Transverse colon (tissue), 4 donors: ENCODE results near the gene RAB8B. TPM values are rescaled to one million over a fixed set of nuclear protein-coding genes. Genes with fewer than 3 reads are reported as not detected.

Experiments
- DNase-seq: peaks from one replicate; pipeline ENCODE4 v3.0.0-alpha.2; 2019
- H3K27ac ChIP-seq, 4 donors: fragments of 200-600 bp; sonication (generic); 2 replicates each; pipeline ENCODE4 v1.5.1; 2016 to 2018; ENCODE audit warnings: inconsistent platforms in 4 of 4
- H3K27me3 ChIP-seq: fragments of 200-600 bp; sonication (generic); 2 replicates; pipeline ENCODE4 v1.5.1; 2017; ENCODE audit warnings: inconsistent platforms
- H3K36me3 ChIP-seq, 4 donors: fragments of 200-600 bp; sonication (generic); 2 replicates each; pipeline ENCODE4 v1.5.1; 2017 to 2019; ENCODE audit warnings: inconsistent platforms in 4 of 4
- H3K4me1 ChIP-seq, 4 donors: fragments of 200-600 bp; sonication (generic); 2 replicates each; pipeline ENCODE4 v1.5.1; 2017 to 2020; ENCODE audit warnings: inconsistent platforms in 4 of 4
- H3K4me3 ChIP-seq, 4 donors: fragments of 200-600 bp; sonication (generic); 1 replicate in 1 of 4; 2 replicates in 3 of 4; pipeline versions ENCODE4 v1.5.1 to v1.6.1; 2017 to 2019; ENCODE audit warnings: inconsistent platforms in 4 of 4
- H3K9me3 ChIP-seq, 2 donors: fragments of 200-600 bp; sonication (generic); 2 replicates each; pipeline ENCODE4 v1.5.1; 2017 to 2019; ENCODE audit warnings: inconsistent platforms in 2 of 2
- EP300 ChIP-seq: sonication (generic); formaldehyde crosslinking; IDR thresholded peaks from one replicate; pipeline ENCODE4 v1.6.1; 2017; ENCODE audit warnings: antibody characterized with exemption, low read depth
- POLR2A ChIP-seq: fragments of 450-650 bp; IDR thresholded peaks from one replicate; pipeline ENCODE4 v1.6.1; 2016; ENCODE audit warnings: antibody characterized with exemption, mild to moderate bottlenecking, moderate library complexity
- POLR2AphosphoS5 ChIP-seq, 3 donors: sonication (generic); formaldehyde crosslinking; IDR thresholded peaks; one replicate each; pipeline ENCODE4 v1.6.1; 2016; ENCODE audit warnings: antibody characterized with exemption in 3 of 3
- WGBS, 2 donors: methylation state at CpG; one replicate each; pipeline ENCODE4 v1.1.5; 2018; ENCODE audit warnings: low coverage in 1 of 2; 5-methylcytosine and 5-hydroxymethylcytosine counted together
- in situ Hi-C, 4 donors: fragments of 200-750 bp; cut with MboI; loops; one replicate each; pipeline versions ENCODE4 v1.15.0 to v1.15.1; 2017; ENCODE audit warnings: low sequenced_read_pairs in 3 of 4, low pct_ligation_motif_present in 1 of 4, low pct_unique_long_range_greater_than_20kb in 1 of 4
- intact Hi-C: fragments of 100-400 bp; cut with DNase I; formaldehyde crosslinking; loops from one replicate; pipeline ENCODE4 v1.15.1; 2023; ENCODE audit warnings: low total_unique reads
- total RNA-seq, 4 donors: library from RNA; depleted of rRNA; stranded (reverse); fragments of >200 nt; gene quantifications; one replicate each; pipeline ENCODE4 v1.1.0, GENCODE V29; 2016
- TF ChIP-seq, protein P1 (sequence below), 5 experiments: fragments of 200-600 bp in 3 of 5; fragments of 450-650 bp in 2 of 5; sonication (generic) in 3 of 5; IDR thresholded peaks; 1 replicate in 2 of 5; 2 replicates in 3 of 5; pipeline ENCODE4 v1.5.1; 2016 to 2017; ENCODE audit warnings: antibody characterized with exemption in 5 of 5, inconsistent platforms in 3 of 5, mild to moderate bottlenecking in 2 of 5, moderate library complexity in 1 of 5

RAB8B gene
- total RNA-seq, 4 donors from 2014 or later, result 3.2 to 25.4 (median 9.5) TPM

- Histone ChIP-seq H3K27me3 (no peaks in the 10 kb centered on the region), H3K4me1 (peaks cover 15 to 63% (median 23%) of the 10 kb centered on the region in 4 donors), H3K4me3 (no peak overlapping the region), H3K27ac (peak overlapping the region in 2 of 4 donors; percentile 53 to 70), H3K36me3 (no peaks in the 10 kb centered on the region), H3K9me3 (no peaks in the 10 kb centered on the region)
- intact Hi-C loops, result no loop called here
- in situ Hi-C loops, result no loop called here
- no peak for DNase-seq
- TF ChIP-seq POLR2AphosphoS5 (IDR thresholded peaks at IDR 0.05), result no peak
- TF ChIP-seq, protein P1, sequence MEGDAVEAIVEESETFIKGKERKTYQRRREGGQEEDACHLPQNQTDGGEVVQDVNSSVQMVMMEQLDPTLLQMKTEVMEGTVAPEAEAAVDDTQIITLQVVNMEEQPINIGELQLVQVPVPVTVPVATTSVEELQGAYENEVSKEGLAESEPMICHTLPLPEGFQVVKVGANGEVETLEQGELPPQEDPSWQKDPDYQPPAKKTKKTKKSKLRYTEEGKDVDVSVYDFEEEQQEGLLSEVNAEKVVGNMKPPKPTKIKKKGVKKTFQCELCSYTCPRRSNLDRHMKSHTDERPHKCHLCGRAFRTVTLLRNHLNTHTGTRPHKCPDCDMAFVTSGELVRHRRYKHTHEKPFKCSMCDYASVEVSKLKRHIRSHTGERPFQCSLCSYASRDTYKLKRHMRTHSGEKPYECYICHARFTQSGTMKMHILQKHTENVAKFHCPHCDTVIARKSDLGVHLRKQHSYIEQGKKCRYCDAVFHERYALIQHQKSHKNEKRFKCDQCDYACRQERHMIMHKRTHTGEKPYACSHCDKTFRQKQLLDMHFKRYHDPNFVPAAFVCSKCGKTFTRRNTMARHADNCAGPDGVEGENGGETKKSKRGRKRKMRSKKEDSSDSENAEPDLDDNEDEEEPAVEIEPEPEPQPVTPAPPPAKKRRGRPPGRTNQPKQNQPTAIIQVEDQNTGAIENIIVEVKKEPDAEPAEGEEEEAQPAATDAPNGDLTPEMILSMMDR (IDR thresholded peaks at IDR 0.05), result no peak
- no peak for TF ChIP-seq POLR2A
- no peak for TF ChIP-seq EP300
- WGBS, 2 donors, result 96 to 97% methylated on average over 3 of the region's 3 CpGs
Observed at GRCh38 chr15:63231206-63231605, 41.8 kb downstream of the RAB8B start.

GRCh38 chr15:63231706-63232105, 42.3 kb downstream of the RAB8B start:
- intact Hi-C loops, result no loop called here
- H3K36me3 ChIP-seq, result no peaks in the 10 kb centered on the region
- in situ Hi-C loops, result no loop called here
- H3K27me3 ChIP-seq, result no peaks in the 10 kb centered on the region
- 61 to 67% methylated on average over 1 of the region's 1 CpG for WGBS, 2 donors
- H3K27ac ChIP-seq, result peak overlapping the region; percentile 24 to 70 (median 47)
- H3K9me3 ChIP-seq, result no peaks in the 10 kb centered on the region
- peaks cover 15 to 59% (median 23%) of the 10 kb centered on the region in 4 donors for H3K4me1 ChIP-seq
- H3K4me3 ChIP-seq, result no peak overlapping the region
- DNase-seq, result no peak
- TF ChIP-seq POLR2AphosphoS5 (IDR thresholded peaks at IDR 0.05), result no peak
- TF ChIP-seq EP300, result no peak
- no peak for TF ChIP-seq POLR2A
- TF ChIP-seq, protein P1 (IDR thresholded peaks at IDR 0.05), result no peak

DNA sequence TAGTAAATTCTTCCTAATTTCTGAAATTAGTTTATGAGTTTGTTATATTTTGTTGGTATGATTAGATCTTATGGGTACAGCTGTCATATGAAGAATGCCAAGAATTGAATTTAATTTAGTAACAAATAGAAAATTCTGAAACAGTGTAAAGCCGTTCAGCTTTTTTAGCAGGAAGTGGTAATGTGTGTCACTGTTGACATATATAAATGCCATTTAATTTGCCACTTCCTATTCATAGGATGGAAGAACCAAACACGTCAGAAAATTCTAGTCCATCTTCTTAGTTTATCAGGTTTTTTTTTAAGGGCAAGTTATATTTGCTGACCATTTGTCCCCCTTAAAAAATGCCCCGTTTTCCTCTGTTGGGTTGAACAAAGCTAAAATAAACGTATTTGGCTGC, 43.0 kb downstream of the RAB8B start:
- TF ChIP-seq EP300, result no peak
- no peak for TF ChIP-seq POLR2A
- in situ Hi-C loops, result no loop called here
- intact Hi-C loops, result no loop called here
- Histone ChIP-seq H3K9me3 (no peaks in the 10 kb centered on the region), H3K36me3 (no peaks in the 10 kb centered on the region), H3K27ac (peak overlapping the region; percentile 24 to 70 (median 47)), H3K27me3 (no peaks in the 10 kb centered on the region), H3K4me1 (peaks cover 15 to 53% (median 23%) of the 10 kb centered on the region in 4 donors), H3K4me3 (no peak overlapping the region)
- 59 to 65% methylated on average over 4 of the region's 4 CpGs for WGBS, 2 donors
- no peak for DNase-seq

- Histone ChIP-seq H3K4me1 (peaks cover 15 to 48% (median 23%) of the 10 kb centered on the region in 4 donors), H3K27me3 (no peaks in the 10 kb centered on the region), H3K36me3 (no peaks in the 10 kb centered on the region), H3K9me3 (no peaks in the 10 kb centered on the region), H3K4me3 (no peak overlapping the region), H3K27ac (peak overlapping the region in 3 of 4 donors; percentile 26 to 79 (median 70))
- WGBS, 2 donors, result 91 to 97% methylated on average over 4 to 5 of the region's 5 CpGs
- in situ Hi-C loops (no loop called here), intact Hi-C loops (no loop called here)
- DNase-seq, result no peak
- TF ChIP-seq POLR2A (no peak), EP300 (no peak), POLR2AphosphoS5 (IDR thresholded peaks at IDR 0.05) (no peak)
- TF ChIP-seq, protein P1 (IDR thresholded peaks at IDR 0.05), result no peak
Observed at GRCh38 chr15:63232943-63233342, 43.5 kb downstream of the RAB8B start.
